ENCODE measurements around the gene NOXA1.

- TF ChIP-seq, protein P1, sequence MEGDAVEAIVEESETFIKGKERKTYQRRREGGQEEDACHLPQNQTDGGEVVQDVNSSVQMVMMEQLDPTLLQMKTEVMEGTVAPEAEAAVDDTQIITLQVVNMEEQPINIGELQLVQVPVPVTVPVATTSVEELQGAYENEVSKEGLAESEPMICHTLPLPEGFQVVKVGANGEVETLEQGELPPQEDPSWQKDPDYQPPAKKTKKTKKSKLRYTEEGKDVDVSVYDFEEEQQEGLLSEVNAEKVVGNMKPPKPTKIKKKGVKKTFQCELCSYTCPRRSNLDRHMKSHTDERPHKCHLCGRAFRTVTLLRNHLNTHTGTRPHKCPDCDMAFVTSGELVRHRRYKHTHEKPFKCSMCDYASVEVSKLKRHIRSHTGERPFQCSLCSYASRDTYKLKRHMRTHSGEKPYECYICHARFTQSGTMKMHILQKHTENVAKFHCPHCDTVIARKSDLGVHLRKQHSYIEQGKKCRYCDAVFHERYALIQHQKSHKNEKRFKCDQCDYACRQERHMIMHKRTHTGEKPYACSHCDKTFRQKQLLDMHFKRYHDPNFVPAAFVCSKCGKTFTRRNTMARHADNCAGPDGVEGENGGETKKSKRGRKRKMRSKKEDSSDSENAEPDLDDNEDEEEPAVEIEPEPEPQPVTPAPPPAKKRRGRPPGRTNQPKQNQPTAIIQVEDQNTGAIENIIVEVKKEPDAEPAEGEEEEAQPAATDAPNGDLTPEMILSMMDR (IDR thresholded peaks at IDR 0.05): no peak
- TF ChIP-seq POLR2A (IDR thresholded peaks at IDR 0.05): no peak
Observed at GRCh38 chr9:137393176-137394150, 29.7 kb upstream of the NOXA1 start.
